Measurements from ENCODE around the gene BAIAP2L1. TPM values are rescaled to one million over a fixed set of nuclear protein-coding genes. Genes with fewer than 3 reads are reported as not detected.
A peak's percentile ranks its signal among the peaks of the same experiment; 100 is the strongest.
"Not testable (repeated sequence)": the region's sequence is repeated elsewhere in the genome, so short reads cannot be mapped to it uniquely, and the experiment has no call there.

BAIAP2L1 gene
- total RNA-seq, 1 donor from 2014 or later: 1.9 TPM

DNA sequence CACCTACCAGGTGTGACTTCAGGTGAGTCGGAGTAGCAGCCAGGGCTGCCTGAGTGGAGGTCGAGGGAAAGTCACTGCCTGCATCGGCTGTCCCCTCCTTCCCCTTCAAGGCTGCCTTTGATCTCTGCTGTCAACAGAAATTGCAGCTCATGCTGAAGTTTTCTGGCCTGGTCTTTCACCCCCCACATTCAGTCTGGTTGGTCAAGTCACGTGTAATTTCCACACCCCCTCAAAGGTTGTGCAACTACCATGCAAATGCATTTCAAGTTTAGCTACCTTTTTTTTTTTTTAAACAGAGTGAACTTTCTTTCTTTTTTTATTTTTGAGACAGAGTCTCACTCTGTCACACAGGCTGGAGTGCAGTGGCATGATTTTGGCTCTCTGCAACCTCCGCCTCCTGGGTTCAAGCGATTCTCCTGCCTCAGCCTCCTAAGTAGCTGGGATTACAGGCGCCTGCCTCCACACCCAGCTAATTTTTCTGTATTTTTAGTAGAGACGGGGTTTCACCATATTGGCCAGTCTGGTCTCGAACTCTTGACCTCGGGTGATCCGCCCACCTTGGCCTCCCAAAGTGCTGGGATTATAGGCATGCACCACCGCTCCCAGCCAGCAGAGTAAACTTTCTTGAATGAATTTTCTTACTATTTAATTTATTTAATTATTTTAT lies 16.8 kb upstream of the BAIAP2L1 start:
- H3K4me3 Mint-ChIP-seq (ENCODE audit: low read depth); H3K9me3 Mint-ChIP-seq; H3K4me1 Mint-ChIP-seq (ENCODE audit: low read depth); DNase-seq (ENCODE audit: low spot score); H3K27me3 Mint-ChIP-seq (ENCODE audit: low read depth); H3K36me3 Mint-ChIP-seq (ENCODE audit: low read depth); H3K27ac Mint-ChIP-seq; intact Hi-C loops (cut with micrococcal nuclease): not testable (repeated sequence)

DNA sequence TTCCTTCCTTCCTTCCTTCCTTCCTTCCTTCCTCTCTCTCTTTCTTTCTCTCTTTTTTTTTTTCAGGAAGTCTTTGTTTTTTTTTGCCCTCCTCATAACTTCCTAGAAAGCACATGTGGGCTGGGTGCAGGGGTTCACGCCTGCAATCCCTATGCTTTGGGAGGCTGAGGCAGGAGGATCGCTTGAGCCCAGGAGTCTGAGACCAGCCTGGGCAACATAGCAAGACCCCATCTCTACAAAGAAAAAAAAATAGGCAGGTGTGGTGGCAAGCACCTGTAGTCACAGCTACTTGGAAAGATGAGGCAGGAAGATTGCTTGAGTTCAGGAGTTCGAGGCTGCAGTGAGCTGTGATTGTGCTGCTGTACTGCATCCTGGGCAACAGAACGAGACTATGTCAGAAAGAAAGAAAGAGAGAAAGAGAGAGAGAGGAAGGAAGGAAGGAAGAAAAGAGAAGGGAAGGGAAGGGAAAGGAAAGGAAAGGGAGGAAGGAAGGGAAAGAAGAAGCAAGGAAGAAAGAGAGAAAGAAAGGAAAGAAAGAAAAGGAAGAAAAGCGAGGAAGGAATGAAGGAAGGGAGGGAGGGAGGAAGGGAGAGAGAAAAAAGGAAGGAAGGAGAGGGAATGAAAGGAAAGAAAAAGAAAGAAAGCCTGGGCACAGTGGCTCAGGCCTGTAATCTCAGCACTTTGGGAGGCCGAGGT lies 13.5 kb upstream of the BAIAP2L1 start:
- H3K4me1 Mint-ChIP-seq (ENCODE audit: low read depth): peaks cover 5% of the 10 kb centered on the region
- H3K9me3 Mint-ChIP-seq: no peaks in the 10 kb centered on the region
- H3K4me3 Mint-ChIP-seq (ENCODE audit: low read depth): no peak overlapping the region
- no peaks in the 10 kb centered on the region for H3K27me3 Mint-ChIP-seq (ENCODE audit: low read depth)
- no peak overlapping the region for H3K27ac Mint-ChIP-seq
- H3K36me3 Mint-ChIP-seq (ENCODE audit: low read depth): no peaks in the 10 kb centered on the region
- intact Hi-C loops (cut with micrococcal nuclease): no loop called here
- DNase-seq (ENCODE audit: low spot score): no peak

DNA sequence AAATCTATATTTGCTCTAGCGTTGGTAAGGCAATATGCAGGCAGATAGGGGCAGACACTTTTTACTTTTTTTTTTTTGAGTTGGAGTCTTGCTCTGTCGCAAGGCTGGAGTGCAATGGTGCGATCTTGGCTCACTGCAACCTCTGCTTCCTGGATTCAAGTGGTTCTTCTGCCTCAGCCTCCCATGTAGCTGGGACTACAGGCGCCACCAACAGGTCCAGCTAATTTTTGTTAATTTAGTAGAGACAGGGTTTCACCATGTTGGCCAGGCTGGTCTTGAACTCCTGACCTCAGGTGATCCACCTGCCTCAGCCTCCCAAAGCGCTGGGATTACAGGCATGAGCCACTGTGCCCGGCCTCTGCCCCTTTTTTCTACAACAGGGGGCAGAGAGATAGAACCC lies 12.8 kb upstream of the BAIAP2L1 start:
- H3K27me3 Mint-ChIP-seq (ENCODE audit: low read depth); H3K27ac Mint-ChIP-seq; DNase-seq (ENCODE audit: low spot score); H3K4me3 Mint-ChIP-seq (ENCODE audit: low read depth); H3K9me3 Mint-ChIP-seq; intact Hi-C loops (cut with micrococcal nuclease); H3K4me1 Mint-ChIP-seq (ENCODE audit: low read depth); H3K36me3 Mint-ChIP-seq (ENCODE audit: low read depth): not testable (repeated sequence)

DNA sequence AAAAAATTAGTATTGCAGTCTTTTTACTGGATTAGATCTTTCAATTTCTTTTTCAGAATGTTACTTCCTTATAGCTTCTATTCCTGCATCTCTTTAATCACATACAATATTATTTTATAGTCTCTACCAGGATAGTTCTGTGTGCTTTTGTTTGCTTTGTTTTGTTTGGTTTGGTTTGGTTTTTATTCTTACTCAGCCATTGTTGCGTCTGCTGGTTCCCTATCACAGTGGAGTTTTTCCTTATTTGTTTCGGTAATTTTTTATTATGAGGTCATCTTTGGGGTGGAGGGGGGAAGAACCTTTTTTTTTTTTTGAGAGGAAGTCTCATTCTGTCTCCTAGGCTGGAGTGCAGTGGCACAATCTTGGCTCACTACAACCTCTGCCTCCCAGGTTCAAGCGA lies 9.0 kb upstream of the BAIAP2L1 start:
- Mint-ChIP-seq H3K36me3 (ENCODE audit: low read depth) (no peaks in the 10 kb centered on the region), H3K9me3 (no peaks in the 10 kb centered on the region), H3K27me3 (ENCODE audit: low read depth) (no peaks in the 10 kb centered on the region), H3K4me1 (ENCODE audit: low read depth) (no peaks in the 10 kb centered on the region), H3K4me3 (ENCODE audit: low read depth) (no peak overlapping the region), H3K27ac (no peak overlapping the region)
- intact Hi-C loops (cut with micrococcal nuclease): no loop called here
- no peak for DNase-seq (ENCODE audit: low spot score)

DNA sequence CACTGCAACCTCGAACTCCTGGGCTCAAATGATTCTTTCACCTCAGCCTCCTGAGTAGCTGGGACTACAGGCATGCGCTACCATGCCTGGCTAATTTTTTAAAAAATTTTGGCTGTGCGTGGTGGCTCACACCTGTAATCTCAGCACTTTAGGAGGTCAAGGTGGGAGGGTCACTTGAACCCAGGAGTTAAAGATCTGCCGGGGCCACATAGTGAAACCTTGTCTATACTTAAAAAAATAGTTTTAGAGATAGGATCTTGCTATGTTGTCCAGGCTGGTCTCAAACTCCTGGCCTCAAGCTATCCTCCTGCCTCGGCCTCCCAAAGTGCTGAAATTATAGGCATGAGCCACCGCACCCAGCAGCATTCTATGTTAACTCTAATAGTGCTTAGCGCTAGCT lies 7.3 kb upstream of the BAIAP2L1 start:
- DNase-seq (ENCODE audit: low spot score); H3K4me1 Mint-ChIP-seq (ENCODE audit: low read depth); H3K27ac Mint-ChIP-seq; H3K27me3 Mint-ChIP-seq (ENCODE audit: low read depth); H3K4me3 Mint-ChIP-seq (ENCODE audit: low read depth); intact Hi-C loops (cut with micrococcal nuclease); H3K36me3 Mint-ChIP-seq (ENCODE audit: low read depth); H3K9me3 Mint-ChIP-seq: not testable (repeated sequence)

DNA sequence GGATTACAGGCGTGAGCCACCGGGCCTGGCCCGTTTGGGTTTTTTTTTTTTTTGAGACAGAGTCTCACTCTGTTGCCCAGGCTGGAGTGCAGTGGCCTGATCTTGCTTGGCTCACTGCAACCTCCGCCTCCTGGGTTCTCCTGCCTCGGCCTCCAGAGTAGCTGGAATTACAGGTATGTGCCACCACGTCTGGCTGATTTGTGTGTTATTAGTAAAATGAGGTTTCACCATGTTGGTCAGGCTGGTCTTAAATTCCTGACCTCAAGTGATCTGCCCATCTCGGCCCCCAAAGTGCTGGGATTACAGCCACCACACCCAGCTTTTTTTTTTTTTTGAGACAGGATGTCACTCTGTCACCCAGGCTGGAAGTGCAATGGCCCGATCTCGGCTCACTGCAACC lies 5.9 kb upstream of the BAIAP2L1 start:
- Mint-ChIP-seq H3K27me3 (ENCODE audit: low read depth) (peaks cover 2% of the 10 kb centered on the region), H3K9me3 (no peaks in the 10 kb centered on the region), H3K4me3 (ENCODE audit: low read depth) (no peak overlapping the region), H3K27ac (no peak overlapping the region), H3K4me1 (ENCODE audit: low read depth) (no peaks in the 10 kb centered on the region), H3K36me3 (ENCODE audit: low read depth) (no peaks in the 10 kb centered on the region)
- no peak for DNase-seq (ENCODE audit: low spot score)
- intact Hi-C loops (cut with micrococcal nuclease): no loop called here

DNA sequence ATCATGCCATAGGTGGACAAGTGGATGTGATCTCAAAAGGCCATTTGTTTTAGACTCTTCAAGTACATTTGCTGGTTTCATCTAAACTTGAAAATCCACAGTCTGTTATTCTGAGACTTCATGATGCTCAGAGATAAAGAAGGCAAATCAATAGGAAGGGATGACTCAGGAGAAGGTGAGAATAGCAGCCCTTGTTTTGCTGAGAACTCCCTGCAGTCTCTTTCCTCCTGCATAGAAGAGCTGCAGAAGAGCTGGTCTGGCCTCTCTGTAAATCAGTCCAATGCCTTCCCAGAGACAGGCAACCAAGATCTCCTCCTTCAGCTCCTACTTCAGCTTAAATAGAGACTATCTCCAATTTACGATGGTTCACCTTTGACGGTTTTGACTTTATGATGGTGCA lies 4.0 kb upstream of the BAIAP2L1 start:
- intact Hi-C loops (cut with micrococcal nuclease): loop anchor here (5.0 kb wide), 2 partner anchors 123 to 298 kb away; partner anchors contain the start of genes BRI3 and LMTK2
- no peaks in the 10 kb centered on the region for H3K9me3 Mint-ChIP-seq
- H3K4me1 Mint-ChIP-seq (ENCODE audit: low read depth): no peaks in the 10 kb centered on the region
- no peak for DNase-seq (ENCODE audit: low spot score)
- H3K27me3 Mint-ChIP-seq (ENCODE audit: low read depth): peaks cover 2% of the 10 kb centered on the region
- H3K27ac Mint-ChIP-seq: no peak overlapping the region
- H3K4me3 Mint-ChIP-seq (ENCODE audit: low read depth): no peak overlapping the region
- H3K36me3 Mint-ChIP-seq (ENCODE audit: low read depth): no peaks in the 10 kb centered on the region

DNA sequence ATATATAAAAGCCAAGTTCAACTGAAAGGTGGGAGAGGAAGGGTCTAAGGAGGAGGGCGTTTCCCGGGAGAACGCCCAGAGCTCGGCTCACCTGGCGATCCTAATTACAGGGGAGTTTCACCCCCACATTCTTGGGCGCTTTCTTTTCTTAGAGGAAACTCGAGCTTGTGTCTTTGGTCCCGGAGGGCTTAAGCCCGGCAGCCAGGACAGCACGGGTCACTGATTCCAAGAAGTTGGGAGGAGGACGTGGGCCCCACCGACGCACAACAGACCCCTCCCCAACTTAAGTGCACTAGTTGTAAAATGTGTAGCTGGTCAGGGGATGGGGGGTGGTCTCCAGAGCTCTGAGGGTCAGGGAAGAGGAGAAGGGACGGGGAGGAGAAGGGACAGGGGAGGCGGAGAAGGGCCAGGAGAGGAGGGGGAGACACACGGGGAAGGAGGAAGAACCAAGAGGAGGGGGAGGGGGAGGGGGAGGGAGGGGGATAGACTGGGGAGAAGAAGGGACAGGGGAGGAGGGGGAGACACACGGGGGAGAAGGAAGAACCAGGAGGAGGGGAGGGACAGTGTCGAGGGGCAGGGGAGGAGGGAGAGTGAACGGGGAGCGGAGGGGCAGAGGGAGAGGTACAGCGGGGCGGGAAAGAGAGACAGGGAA lies 874 bp downstream of the BAIAP2L1 start:
- Mint-ChIP-seq H3K36me3 (ENCODE audit: low read depth) (no peaks in the 10 kb centered on the region), H3K4me1 (ENCODE audit: low read depth) (peaks cover 2% of the 10 kb centered on the region), H3K27me3 (ENCODE audit: low read depth) (peaks cover 15% of the 10 kb centered on the region), H3K4me3 (ENCODE audit: low read depth) (peak overlapping the region; percentile 60), H3K27ac (peak overlapping the region; percentile 50), H3K9me3 (no peaks in the 10 kb centered on the region)
- intact Hi-C loops (cut with micrococcal nuclease): loop anchor here (5.0 kb wide), 2 partner anchors 118 to 293 kb away; partner anchors contain the start of genes BRI3 and LMTK2
- DNase-seq (ENCODE audit: low spot score): no peak

DNA sequence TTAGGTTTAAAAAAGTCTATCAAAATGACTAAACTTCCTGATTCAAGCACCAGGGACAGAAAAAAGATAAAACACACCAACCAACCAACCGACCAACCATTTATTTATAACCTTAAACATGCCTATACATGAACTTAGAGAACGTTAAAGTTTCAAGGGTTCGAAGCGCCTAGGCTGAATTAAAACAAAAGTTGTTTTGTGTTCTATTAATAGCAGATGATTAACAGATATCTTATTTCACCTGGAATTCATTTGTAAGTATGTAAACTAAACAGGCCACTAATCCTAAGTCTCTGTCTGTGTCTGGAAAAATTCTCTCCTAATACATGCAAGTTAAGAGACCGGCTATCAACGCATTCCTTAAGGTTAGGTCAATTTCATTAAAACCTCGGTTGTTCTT lies 1.4 kb downstream of the BAIAP2L1 start:
- Mint-ChIP-seq H3K27ac (peak overlapping the region; percentile 50), H3K4me1 (ENCODE audit: low read depth) (peaks cover 2% of the 10 kb centered on the region), H3K27me3 (ENCODE audit: low read depth) (peaks cover 15% of the 10 kb centered on the region), H3K36me3 (ENCODE audit: low read depth) (no peaks in the 10 kb centered on the region), H3K9me3 (no peaks in the 10 kb centered on the region), H3K4me3 (ENCODE audit: low read depth) (peak overlapping the region; percentile 60)
- intact Hi-C loops (cut with micrococcal nuclease): no loop called here
- DNase-seq (ENCODE audit: low spot score): no peak

DNA sequence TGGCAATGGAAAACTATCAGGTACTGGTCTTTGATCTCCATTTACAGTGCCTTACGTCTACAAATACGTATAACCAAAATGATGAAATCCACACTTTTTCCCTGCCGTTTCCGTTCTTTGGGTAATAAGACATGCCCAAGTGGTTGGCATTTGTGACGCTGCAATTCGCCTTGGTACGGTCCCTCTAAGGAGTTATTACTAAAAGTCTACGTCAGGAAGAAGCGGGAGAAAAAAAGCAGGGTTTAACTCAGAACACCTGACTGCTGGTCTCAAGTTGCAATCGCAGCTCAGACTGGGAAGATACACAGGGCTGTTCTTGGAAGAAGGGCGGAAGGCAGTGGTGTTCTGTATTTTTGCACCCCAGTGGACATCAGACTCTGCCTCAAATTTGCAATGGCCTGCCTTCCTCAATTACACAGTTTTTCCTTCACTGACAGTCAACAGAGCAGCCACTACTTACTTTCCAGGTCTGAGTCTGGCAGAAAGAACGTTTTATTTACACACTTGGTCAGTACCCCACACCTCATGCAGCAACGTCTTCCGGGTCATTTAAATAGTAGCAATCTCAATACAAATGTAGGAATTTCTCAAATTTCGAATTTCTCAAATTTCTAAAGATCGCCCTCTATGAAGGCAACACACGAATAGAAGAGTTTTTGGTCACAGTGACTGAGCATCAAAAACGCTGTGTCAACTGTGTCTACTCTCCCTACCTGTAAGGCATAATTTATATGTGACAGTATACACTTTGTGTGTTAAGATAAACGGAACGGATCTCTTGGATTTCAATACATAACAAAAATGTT lies 2.1 kb downstream of the BAIAP2L1 start:
- Mint-ChIP-seq H3K9me3 (no peaks in the 10 kb centered on the region), H3K4me1 (ENCODE audit: low read depth) (peaks cover 2% of the 10 kb centered on the region), H3K36me3 (ENCODE audit: low read depth) (no peaks in the 10 kb centered on the region), H3K27me3 (ENCODE audit: low read depth) (peaks cover 15% of the 10 kb centered on the region), H3K27ac (no peak overlapping the region), H3K4me3 (ENCODE audit: low read depth) (no peak overlapping the region)
- DNase-seq (ENCODE audit: low spot score): no peak
- intact Hi-C loops (cut with micrococcal nuclease): no loop called here

DNA sequence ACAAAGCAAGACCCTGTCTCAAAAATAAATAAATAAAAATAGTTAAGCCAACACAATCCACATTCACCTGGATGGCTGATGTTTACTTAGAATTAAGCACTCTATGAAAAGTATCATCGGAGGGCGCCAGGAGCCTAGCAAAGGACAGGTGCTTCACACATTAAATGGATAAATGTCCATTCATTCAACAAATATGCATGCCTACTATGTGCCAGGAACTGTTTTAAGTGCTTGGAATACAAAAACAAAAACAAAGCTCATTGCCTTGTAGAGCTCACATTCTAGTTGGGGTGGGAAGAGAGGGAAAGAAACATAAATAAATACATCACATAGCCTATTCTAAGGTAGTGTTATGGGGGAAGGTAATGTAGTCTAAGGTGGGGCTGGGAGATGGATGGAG lies 4.1 kb downstream of the BAIAP2L1 start:
- Mint-ChIP-seq H3K4me1 (ENCODE audit: low read depth) (peaks cover 2% of the 10 kb centered on the region), H3K4me3 (ENCODE audit: low read depth) (no peak overlapping the region), H3K9me3 (no peaks in the 10 kb centered on the region), H3K27me3 (ENCODE audit: low read depth) (peaks cover 13% of the 10 kb centered on the region), H3K36me3 (ENCODE audit: low read depth) (no peaks in the 10 kb centered on the region), H3K27ac (no peak overlapping the region)
- intact Hi-C loops (cut with micrococcal nuclease): no loop called here
- no peak for DNase-seq (ENCODE audit: low spot score)

DNA sequence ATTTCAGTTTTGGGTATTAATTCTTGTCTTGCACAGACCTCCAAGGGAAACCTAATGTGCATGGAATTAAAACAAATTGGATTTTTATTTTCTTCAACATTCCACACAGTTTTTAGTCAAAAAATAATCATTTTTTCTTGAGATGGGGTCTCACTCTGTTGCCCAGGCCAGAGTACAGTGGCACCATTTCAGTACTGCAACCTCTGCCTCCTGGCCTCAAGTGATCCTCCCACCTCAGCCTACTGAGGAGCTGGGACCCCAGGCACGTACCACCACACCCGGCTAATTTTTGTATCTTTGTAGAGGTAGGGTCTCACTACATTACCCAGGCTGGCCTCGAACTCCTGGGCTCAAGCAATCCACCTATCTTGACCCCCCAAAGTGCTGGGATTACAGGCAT lies 4.9 kb downstream of the BAIAP2L1 start:
- Mint-ChIP-seq H3K36me3 (ENCODE audit: low read depth) (no peaks in the 10 kb centered on the region), H3K4me1 (ENCODE audit: low read depth) (peaks cover 2% of the 10 kb centered on the region), H3K4me3 (ENCODE audit: low read depth) (no peak overlapping the region), H3K27ac (no peak overlapping the region), H3K9me3 (no peaks in the 10 kb centered on the region), H3K27me3 (ENCODE audit: low read depth) (peaks cover 13% of the 10 kb centered on the region)
- DNase-seq (ENCODE audit: low spot score): no peak
- intact Hi-C loops (cut with micrococcal nuclease): no loop called here

Data from activated T-helper 2 cell treated with anti-CD3 and anti-CD28 coated beads, Interferon-gamma antibody, Interleukin-2, Interleukin-4, amounts not matched to agents 10 μg/mL and 5 μg/mL and 100 μg/mL, durations not matched to agents 14 hours and 24 hours and 36 hours (primary cell).